ENCODE measurements around the gene LMNA. TPM values are rescaled to one million over a fixed set of nuclear protein-coding genes. Genes with fewer than 3 reads are reported as not detected.
"Not testable (repeated sequence)": the region's sequence is repeated elsewhere in the genome, so short reads cannot be mapped to it uniquely, and the experiment has no call there.

LMNA gene
- total RNA-seq: 100 to 1,000 TPM in 3 of 8 experiments, 10 to 100 TPM in 5; 29.8 to 370 (median 68.0) TPM

DNA sequence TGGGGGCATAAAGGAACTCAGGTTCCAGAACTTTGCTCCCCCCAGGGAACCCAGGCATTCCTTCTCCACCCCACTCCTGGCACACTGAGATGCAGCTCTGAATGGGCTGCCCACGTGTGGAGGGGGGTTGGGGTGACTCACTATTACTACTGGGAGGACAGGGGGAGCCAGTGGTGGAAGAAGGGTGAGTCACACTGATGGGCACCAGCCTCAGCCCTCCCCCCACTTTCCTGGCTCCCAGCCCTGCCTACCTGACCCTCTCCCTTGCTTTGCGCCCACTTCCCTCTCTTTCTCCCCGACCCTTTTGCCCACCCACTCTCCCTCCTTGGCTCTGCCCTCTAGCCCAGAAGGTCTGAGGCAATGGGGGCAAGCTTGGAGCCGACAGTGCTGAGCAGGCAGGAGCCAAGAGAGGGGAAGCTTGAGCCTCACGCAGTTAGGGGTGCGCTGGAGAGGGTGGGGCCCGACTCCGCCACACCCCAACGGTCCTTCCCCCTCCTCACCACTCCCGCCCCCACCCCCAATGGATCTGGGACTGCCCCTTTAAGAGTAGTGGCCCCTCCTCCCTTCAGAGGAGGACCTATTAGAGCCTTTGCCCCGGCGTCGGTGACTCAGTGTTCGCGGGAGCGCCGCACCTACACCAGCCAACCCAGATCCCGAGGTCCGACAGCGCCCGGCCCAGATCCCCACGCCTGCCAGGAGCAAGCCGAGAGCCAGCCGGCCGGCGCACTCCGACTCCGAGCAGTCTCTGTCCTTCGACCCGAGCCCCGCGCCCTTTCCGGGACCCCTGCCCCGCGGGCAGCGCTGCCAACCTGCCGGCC, at the start of gene LMNA:
Gene LMNA, plus strand, starts transcription at position 611 of the 818 bp plus-strand sequence. CDS start 208 bp downstream, outside the sequence.
- Histone ChIP-seq H3K4me1 (replicated peaks in 1 of 2) (peaks cover 27 to 39% of the 10 kb centered on the region in 2 donors), H3K27ac (peak within 1 kb of the TSS in 1 of 2 donors; percentile 24), H3K4me3 (peak within 1 kb of the TSS; percentile 21 to 51 (median 37))
- whole genome bisulfite sequencing, 10 experiments: 0 to 21% (median 14%) methylated on average over 1 to 11 of the region's 37 CpGs; no CpG with 5 or more reads in 6 of the 10 experiments
- in situ Hi-C loops (cut with MboI; ENCODE audit: low pct_unique_long_range_greater_than_20kb in 2 of 9, low sequenced_read_pairs in 9 of 9, unreplicated experiment in 9 of 9): no loop called here
- ATAC-seq (replicated peaks in 6 of 8): peak; percentile 68 to 90 (median 86)

DNA sequence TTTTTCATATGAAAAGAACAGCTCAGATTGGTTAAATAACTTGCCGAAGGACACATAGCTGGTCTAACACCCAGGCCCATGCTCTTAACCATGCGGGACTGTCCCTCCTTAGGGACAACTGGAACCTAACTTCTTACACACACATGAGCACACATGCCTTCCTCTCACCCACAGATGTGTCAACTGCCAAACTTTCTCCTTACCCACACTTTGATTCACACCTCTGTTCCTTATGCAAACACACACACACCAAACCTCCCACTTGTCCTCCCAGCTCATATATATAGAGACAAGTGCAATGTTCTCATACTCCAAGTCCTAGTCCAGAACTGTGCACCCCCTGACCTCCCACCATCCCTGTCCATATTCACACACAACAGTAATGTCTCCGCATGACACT, 49.3 kb upstream of the LMNA start:
- Histone ChIP-seq H3K27ac (no peak overlapping the region), H3K4me3 (no peak overlapping the region), H3K4me1 (replicated peaks in 1 of 2) (peaks cover 3 to 12% of the 10 kb centered on the region in 2 donors)
- 83 to 100% (median 95%) methylated on average over 1 to 3 of the region's 3 CpGs; no CpG with 5 or more reads in 3 of the 10 experiments for WGBS, 10 experiments
- in situ Hi-C loops (cut with MboI; ENCODE audit: low pct_unique_long_range_greater_than_20kb in 2 of 9, low sequenced_read_pairs in 9 of 9, unreplicated experiment in 9 of 9): no loop called here
- peak in 1 of 8 experiments; percentile 2 for ATAC-seq (replicated peaks in 6 of 8)

DNA sequence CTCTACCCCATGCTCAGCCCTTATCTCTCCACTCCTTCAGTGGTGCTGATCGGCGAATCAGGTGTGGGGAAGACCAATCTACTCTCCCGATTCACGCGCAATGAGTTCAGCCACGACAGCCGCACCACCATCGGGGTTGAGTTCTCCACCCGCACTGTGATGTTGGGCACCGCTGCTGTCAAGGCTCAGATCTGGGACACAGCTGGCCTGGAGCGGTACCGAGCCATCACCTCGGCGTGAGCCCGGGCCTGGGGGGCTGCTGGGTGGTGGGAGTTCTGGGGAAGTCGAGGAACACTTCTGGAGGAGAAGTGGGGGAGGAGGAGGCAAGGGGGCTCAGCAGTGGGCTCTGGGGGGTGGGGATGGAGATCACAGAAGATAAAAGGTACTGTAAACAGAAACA, 48.6 kb upstream of the LMNA start:
- Histone ChIP-seq H3K27ac (no peak overlapping the region), H3K4me3 (no peak overlapping the region), H3K4me1 (replicated peaks in 1 of 2) (peaks cover 3 to 12% of the 10 kb centered on the region in 2 donors)
- in situ Hi-C loops (cut with MboI; ENCODE audit: low pct_unique_long_range_greater_than_20kb in 2 of 9, low sequenced_read_pairs in 9 of 9, unreplicated experiment in 9 of 9): no loop called here
- WGBS, 10 experiments: 67 to 100% (median 77%) methylated on average over 1 to 10 of the region's 16 CpGs; no CpG with 5 or more reads in 4 of the 10 experiments
- peak in 5 of 8 experiments; percentile 7 to 27 (median 16) for ATAC-seq (replicated peaks in 6 of 8)

DNA sequence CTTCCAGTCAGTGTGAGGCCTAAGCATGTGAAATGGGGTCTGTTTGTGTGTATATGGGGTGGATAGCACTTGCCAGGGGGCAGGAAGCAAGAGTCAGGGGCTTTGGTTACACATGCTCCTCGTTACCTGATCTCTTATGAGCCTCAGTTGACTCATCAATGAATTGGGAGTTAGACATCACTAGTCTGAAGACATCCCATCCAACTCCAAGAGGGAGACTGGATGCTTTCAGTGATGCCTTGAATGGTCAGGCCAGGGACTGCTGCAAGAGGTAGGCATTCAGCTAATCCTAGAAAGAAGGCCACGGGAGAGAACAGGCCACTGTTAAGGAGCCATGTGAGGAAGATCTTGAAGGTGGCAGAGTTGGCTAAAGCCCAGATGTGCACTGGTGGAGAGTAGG, 47.2 kb upstream of the LMNA start:
- in situ Hi-C loops (cut with MboI; ENCODE audit: low pct_unique_long_range_greater_than_20kb in 2 of 9, low sequenced_read_pairs in 9 of 9, unreplicated experiment in 9 of 9): no loop called here
- peaks cover 3 to 5% of the 10 kb centered on the region in 2 donors for H3K4me1 ChIP-seq (replicated peaks in 1 of 2)
- H3K4me3 ChIP-seq: no peak overlapping the region
- no peak overlapping the region for H3K27ac ChIP-seq
- WGBS, 10 experiments: 50 to 80% (median 54%) methylated on average over 1 to 2 of the region's 2 CpGs; no CpG with 5 or more reads in 6 of the 10 experiments
- ATAC-seq (replicated peaks in 6 of 8): no peak

DNA sequence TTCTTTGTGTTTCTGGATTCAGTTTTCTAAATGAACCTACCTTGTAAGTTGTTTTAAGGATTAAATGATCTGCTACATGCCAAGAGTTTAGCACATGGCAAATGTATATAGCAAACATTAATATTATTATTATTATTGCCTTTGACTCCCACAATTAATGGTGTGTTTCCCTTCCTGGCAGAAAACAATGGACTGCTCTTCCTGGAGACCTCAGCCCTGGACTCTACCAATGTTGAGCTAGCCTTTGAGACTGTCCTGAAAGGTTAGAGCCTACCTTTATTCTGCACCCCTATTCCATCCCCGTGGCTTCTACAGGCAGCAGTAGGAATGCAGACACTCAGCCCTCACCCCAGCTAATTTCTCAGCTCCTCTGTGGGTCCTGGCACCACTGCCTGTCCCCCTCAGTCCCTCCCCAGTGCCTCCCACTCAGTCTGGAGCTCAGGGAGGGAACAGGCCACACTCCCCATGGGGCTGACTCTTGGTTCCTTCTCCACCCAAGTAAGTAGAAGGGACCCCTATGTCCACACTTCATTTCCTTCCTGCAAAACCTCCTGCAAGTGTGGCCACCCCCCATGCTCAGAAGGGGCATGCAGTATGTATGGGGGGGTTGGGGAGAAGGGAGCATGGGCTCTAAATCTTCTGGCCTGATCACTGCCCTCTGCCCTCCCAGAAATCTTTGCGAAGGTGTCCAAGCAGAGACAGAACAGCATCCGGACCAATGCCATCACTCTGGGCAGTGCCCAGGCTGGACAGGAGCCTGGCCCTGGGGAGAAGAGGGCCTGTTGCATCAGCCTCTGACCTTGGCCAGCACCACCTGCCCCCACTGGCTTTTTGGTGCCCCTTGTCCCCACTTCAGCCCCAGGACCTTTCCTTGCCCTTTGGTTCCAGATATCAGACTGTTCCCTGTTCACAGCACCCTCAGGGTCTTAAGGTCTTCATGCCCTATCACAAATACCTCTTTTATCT, 44.7 kb upstream of the LMNA start:
- in situ Hi-C loops (cut with MboI; ENCODE audit: low pct_unique_long_range_greater_than_20kb in 2 of 9, low sequenced_read_pairs in 9 of 9, unreplicated experiment in 9 of 9): no loop called here
- ATAC-seq (replicated peaks in 6 of 8): no peak
- Histone ChIP-seq H3K27ac (no peak overlapping the region), H3K4me3 (no peak overlapping the region), H3K4me1 (replicated peaks in 1 of 2) (peaks cover 12 to 13% of the 10 kb centered on the region in 2 donors)
- 20 to 100% (median 87%) methylated on average over 1 to 3 of the region's 3 CpGs; no CpG with 5 or more reads in 4 of the 10 experiments for WGBS, 10 experiments

DNA sequence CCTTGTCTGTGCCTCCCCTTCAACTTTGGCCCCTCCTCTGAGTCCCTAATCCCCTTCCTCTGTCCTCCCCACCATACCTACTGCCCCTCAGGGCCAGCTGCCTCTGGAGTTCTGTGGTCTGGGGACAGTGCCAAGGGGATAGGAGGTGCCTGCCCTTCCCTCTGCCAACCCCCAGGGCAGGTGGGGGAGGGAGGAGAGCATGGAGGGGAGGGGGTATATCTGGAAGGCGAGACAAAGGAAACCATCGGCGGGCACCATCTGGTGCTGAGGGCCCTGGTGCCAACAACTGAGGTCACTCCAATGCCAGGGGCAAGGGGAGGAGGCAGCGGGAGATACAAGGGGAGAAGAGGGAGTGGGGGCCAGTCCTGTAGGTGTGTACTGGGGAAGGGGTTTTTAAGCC, 44.0 kb upstream of the LMNA start:
- Histone ChIP-seq H3K4me1 (replicated peaks in 1 of 2) (peaks cover 18 to 19% of the 10 kb centered on the region in 2 donors), H3K27ac (no peak overlapping the region), H3K4me3 (no peak overlapping the region)
- in situ Hi-C loops (cut with MboI; ENCODE audit: low pct_unique_long_range_greater_than_20kb in 2 of 9, low sequenced_read_pairs in 9 of 9, unreplicated experiment in 9 of 9): no loop called here
- peak in 1 of 8 experiments; percentile 3 for ATAC-seq (replicated peaks in 6 of 8)
- WGBS, 10 experiments: no CpG with 5 or more reads among the region's 4 CpGs

DNA sequence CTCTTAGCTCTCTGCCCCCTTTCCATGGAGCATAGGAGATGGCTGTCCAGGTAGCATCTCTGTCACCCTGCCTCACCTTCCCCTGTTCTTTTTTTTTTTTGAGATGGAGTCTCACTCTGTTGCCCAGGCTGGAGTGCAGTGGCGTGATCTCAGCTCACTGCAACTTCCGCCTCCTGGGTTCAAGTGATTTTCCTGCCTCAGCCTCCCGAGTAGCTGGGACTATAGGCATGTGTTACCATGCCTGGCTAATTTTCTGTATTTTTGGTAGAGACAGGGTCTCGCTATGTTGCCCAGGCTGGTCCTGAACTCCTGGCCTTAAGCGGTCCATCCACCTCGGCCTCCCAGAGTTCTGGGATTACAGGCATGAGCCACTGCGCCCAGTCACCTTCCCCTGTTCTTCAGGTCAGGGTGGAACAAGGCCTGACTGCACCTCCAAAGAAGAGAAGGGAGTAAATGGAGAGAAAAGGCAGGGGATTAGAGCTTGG, 43.1 kb upstream of the LMNA start:
- WGBS, 10 experiments: 76 to 100% (median 96%) methylated on average over 2 to 6 of the region's 7 CpGs; no CpG with 5 or more reads in 4 of the 10 experiments
- H3K4me1 ChIP-seq (replicated peaks in 1 of 2): peaks cover 24 to 25% of the 10 kb centered on the region in 2 donors
- in situ Hi-C loops (cut with MboI; ENCODE audit: low pct_unique_long_range_greater_than_20kb in 2 of 9, low sequenced_read_pairs in 9 of 9, unreplicated experiment in 9 of 9); H3K27ac ChIP-seq; ATAC-seq (replicated peaks in 6 of 8); H3K4me3 ChIP-seq: not testable (repeated sequence)

DNA sequence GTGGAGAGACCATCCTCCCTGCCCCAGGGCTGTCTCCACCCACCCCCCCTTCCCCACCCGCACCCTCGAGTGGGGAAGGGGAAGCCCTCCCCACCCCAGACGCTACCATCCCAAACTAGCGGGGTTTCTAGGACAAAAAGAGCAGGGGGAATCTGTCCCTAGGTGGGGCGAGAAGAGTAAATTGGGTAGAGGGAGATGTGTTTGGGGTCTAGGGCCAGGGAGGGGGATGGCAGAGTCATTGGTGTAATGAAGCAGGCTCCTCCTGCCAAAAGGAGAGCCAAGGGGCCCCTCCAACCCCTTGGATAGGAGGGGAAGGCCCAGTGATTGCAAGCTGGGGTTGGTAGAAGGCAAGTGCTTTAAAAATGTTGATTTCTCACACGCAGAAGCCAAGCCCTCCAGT, 42.3 kb upstream of the LMNA start:
- WGBS, 10 experiments: 0 to 70% (median 38%) methylated on average over 1 to 2 of the region's 6 CpGs; no CpG with 5 or more reads in 6 of the 10 experiments
- in situ Hi-C loops (cut with MboI; ENCODE audit: low pct_unique_long_range_greater_than_20kb in 2 of 9, low sequenced_read_pairs in 9 of 9, unreplicated experiment in 9 of 9): no loop called here

DNA sequence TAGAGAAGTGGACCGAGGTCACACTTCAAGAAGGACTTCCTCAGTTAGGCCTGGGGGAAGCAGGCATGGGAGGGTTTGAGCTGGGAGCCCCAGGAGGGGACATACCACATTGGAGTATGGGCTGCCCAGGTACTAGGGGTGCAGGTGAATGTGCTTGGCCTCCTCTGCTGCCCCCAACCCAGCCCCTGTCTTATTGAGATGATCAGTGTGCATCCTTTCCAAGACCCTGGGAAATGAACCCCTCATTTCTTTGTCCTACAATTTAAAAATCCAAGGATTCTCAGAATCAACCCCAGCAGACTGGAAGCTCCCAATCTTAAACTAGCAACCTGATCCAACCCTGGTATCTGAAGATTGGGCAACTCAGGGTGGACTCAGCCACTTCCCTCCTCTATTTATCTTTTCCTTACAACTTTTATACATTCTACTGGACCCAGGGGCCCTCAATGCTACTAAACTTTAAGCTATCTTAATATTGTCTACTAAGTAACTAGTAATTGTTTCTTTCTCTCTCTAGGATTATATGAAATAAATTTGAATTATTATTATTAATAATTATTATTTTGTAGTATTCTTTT, 41.3 kb upstream of the LMNA start:
- Histone ChIP-seq H3K27ac (no peak overlapping the region), H3K4me1 (replicated peaks in 1 of 2) (peaks cover 27 to 38% of the 10 kb centered on the region in 2 donors), H3K4me3 (no peak overlapping the region)
- WGBS, 10 experiments: 0 to 57% (median 44%) methylated on average over 1 of the region's 1 CpG; no CpG with 5 or more reads in 7 of the 10 experiments
- no peak for ATAC-seq (replicated peaks in 6 of 8)
- in situ Hi-C loops (cut with MboI; ENCODE audit: low pct_unique_long_range_greater_than_20kb in 2 of 9, low sequenced_read_pairs in 9 of 9, unreplicated experiment in 9 of 9): no loop called here

More for the DNA sequence above, 42.3 kb upstream of the LMNA start:
- no peak for ATAC-seq (replicated peaks in 6 of 8)
- H3K4me3 ChIP-seq: no peak overlapping the region
- no peak overlapping the region for H3K27ac ChIP-seq
- H3K4me1 ChIP-seq (replicated peaks in 1 of 2): peaks cover 24 to 32% of the 10 kb centered on the region in 2 donors

DNA sequence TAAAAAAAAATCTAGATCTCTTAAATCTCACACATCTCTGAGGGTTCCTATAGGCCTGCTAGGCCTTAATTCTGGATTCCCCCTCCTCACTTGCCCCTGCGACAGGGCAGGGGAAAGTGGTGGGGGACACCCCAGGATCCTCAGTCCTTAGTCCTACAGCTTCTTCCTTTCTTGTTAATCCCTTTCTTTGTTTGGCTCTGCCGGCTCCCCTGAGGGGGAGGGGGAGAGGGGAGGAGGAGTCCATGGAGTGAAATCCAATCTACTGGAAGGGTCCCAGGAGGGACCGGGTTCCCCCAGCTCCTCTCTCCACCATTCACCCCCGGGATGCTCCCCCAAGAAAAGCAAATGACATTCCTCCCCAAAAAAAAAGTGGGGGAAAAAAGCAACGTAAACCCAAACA, 40.8 kb upstream of the LMNA start:
- Histone ChIP-seq H3K4me3 (no peak overlapping the region), H3K27ac (no peak overlapping the region), H3K4me1 (replicated peaks in 1 of 2) (peaks cover 33 to 44% of the 10 kb centered on the region in 2 donors)
- in situ Hi-C loops (cut with MboI; ENCODE audit: low pct_unique_long_range_greater_than_20kb in 2 of 9, low sequenced_read_pairs in 9 of 9, unreplicated experiment in 9 of 9): no loop called here
- peak in 2 of 8 experiments; percentile 14 to 27 for ATAC-seq (replicated peaks in 6 of 8)
- WGBS, 10 experiments: 0 to 100% (median 22%) methylated on average over 1 to 5 of the region's 5 CpGs

DNA sequence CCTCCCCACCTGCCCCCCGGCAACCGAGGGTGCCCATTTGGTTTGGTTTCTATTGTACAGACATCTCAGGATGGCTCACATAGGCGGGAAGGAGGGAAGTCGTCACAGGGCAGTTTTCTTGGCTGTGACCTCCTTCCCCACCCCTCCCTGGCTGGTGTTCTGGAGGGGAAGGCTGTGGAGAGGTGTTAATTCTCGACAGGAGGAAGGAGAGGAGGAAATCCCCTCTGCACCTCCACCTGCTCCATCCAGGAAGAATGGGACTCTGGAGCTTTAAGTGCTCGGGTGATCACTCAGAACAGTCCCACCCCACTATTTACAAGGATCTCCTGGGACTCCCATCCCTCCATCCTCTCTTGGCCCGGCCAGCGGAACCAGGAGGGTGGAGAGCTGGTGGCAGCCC, 39.9 kb upstream of the LMNA start:
- 24 to 100% (median 66%) methylated on average over 1 to 4 of the region's 8 CpGs; no CpG with 5 or more reads in 4 of the 10 experiments for WGBS, 10 experiments
- no peak overlapping the region for H3K27ac ChIP-seq
- peak in 4 of 8 experiments; percentile 1 to 15 (median 8) for ATAC-seq (replicated peaks in 6 of 8)
- no peak overlapping the region for H3K4me3 ChIP-seq
- in situ Hi-C loops (cut with MboI; ENCODE audit: low pct_unique_long_range_greater_than_20kb in 2 of 9, low sequenced_read_pairs in 9 of 9, unreplicated experiment in 9 of 9): loop anchor here in 4 of 9 experiments (25.0 kb wide), 2 partner anchors 138 to 163 kb away; partner anchors contain the start of genes BGLAP (in 2 of the 4), PAQR6 (in 2 of the 4) and PMF1 (in 2 of the 4)
- H3K4me1 ChIP-seq (replicated peaks in 1 of 2): peaks cover 42 to 53% of the 10 kb centered on the region in 2 donors

DNA sequence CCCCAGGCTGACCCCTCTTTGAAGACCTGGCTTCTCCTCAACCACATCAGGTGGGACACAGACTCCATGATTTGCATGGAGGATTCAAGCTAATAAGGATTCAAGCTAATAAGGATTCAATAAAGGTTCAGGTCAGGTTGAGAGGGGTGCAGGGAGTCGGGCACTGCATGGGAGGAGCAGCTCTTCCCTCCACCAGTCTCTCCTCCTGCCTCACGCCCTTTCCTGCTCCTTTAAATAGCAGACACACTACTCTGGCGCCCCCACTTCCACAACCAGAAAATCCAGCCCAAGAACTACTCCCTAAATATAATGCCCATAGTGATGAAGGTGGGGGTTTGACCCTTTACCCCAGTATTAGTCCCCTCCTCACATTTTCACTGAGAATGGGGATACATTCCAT, 39.3 kb upstream of the LMNA start:
- H3K4me3 ChIP-seq: no peak overlapping the region

More for the DNA sequence above, 39.3 kb upstream of the LMNA start:
- peak in 6 of 8 experiments; percentile 13 to 41 (median 30) for ATAC-seq (replicated peaks in 6 of 8)
- Histone ChIP-seq H3K4me1 (replicated peaks in 1 of 2) (peaks cover 47 to 53% of the 10 kb centered on the region in 2 donors), H3K27ac (no peak overlapping the region)
- 0 to 69% (median 33%) methylated on average over 1 to 2 of the region's 3 CpGs; no CpG with 5 or more reads in 3 of the 10 experiments for WGBS, 10 experiments
- in situ Hi-C loops (cut with MboI; ENCODE audit: low pct_unique_long_range_greater_than_20kb in 2 of 9, low sequenced_read_pairs in 9 of 9, unreplicated experiment in 9 of 9): loop anchor here in 4 of 9 experiments (25.0 kb wide), 2 partner anchors 137 to 162 kb away; partner anchors contain the start of genes BGLAP (in 2 of the 4), PAQR6 (in 2 of the 4) and PMF1 (in 2 of the 4)
